Panc1 (cell line): Measurements from ENCODE around the gene ERC2.

Experiments
- CTCF ChIP-seq: fragments of 450-650 bp; IDR thresholded peaks from 2 replicates; pipeline ENCODE4 v1.5.1; 2017; ENCODE audit warnings: mild to moderate bottlenecking
- POLR2AphosphoS5 ChIP-seq: IDR thresholded peaks from 2 replicates; pipeline ENCODE4 v1.6.1; 2012; ENCODE audit warnings: mild to moderate bottlenecking, low read depth, low read length, moderate library complexity

- no peak for TF ChIP-seq CTCF
- no peak for TF ChIP-seq POLR2AphosphoS5
Observed at GRCh38 chr3:55934771-55935170, 533.5 kb downstream of the ERC2 start.
